H1 (cell line): ENCODE results near the gene BCAS1. TPM values are rescaled to one million over a fixed set of nuclear protein-coding genes. Genes with fewer than 3 reads are reported as not detected.

Experiments
- CTCF ChIA-PET: fragments of 300-600 bp; sonication (Branson Sonifier 250); formaldehyde crosslinking; loops from one replicate; lab custom pipeline; 2021; ENCODE audit not compliant: partially characterized antibody; lab: Charles Lee
- POLR2A ChIA-PET: fragments of 300-600 bp; sonication (Branson Sonifier 250); formaldehyde crosslinking; loops from one replicate; lab custom pipeline; 2021; ENCODE audit warnings: inconsistent platforms; ENCODE audit not compliant: partially characterized antibody; lab: Charles Lee
- DNase-seq, 2 experiments: peaks; one replicate each; pipeline versions ENCODE4 v3.0.0 to v3.0.0-alpha.2; 2010 to 2022; ENCODE audit warnings: low spot score in 2 of 2, low read depth in 1 of 2, mixed read lengths in 1 of 2
- FAIRE-seq: peaks from 2 replicates; lab custom pipeline; 2011; peaks lifted over from hg19 to GRCh38; lab: Jason Lieb, UNC
- H2AFZ ChIP-seq: 2 replicates; pipeline ENCODE4 v1.8.1; 2012; ENCODE audit warnings: low read length, inconsistent platforms
- H2AK5ac ChIP-seq: 2 replicates; pipeline ENCODE4 v1.6.1; 2013; ENCODE audit warnings: low read depth, low read length
- H2BK120ac ChIP-seq: replicated peaks from 2 replicates; pipeline ENCODE3; 2013; ENCODE audit warnings: low read depth, low read length, inconsistent platforms
- H2BK12ac ChIP-seq: 2 replicates; pipeline ENCODE4 v1.6.1; 2013; ENCODE audit warnings: low read depth, low read length
- H2BK15ac ChIP-seq: 2 replicates; pipeline ENCODE4 v1.6.1; 2013; ENCODE audit warnings: low read length
- H2BK20ac ChIP-seq: 2 replicates; pipeline ENCODE4 v1.6.1; 2013; ENCODE audit warnings: low read length
- H2BK5ac ChIP-seq: 2 replicates; pipeline ENCODE4 v1.6.1; 2013; ENCODE audit warnings: low read depth, low read length
- H3K14ac ChIP-seq: 2 replicates; pipeline ENCODE4 v1.6.1; 2013; ENCODE audit warnings: inconsistent platforms; ENCODE audit not compliant: insufficient read length
- H3K18ac ChIP-seq: 2 replicates; pipeline ENCODE4 v1.6.1; 2013; ENCODE audit warnings: low read length; ENCODE audit errors: extremely low read depth
- H3K23ac ChIP-seq: 2 replicates; pipeline ENCODE4 v1.6.1; 2013; ENCODE audit warnings: inconsistent platforms; ENCODE audit not compliant: insufficient read length
- H3K23me2 ChIP-seq: 2 replicates; pipeline ENCODE4 v1.6.1; 2013; ENCODE audit warnings: low read depth, low read length
- H3K27ac ChIP-seq: 2 replicates; pipeline ENCODE4 v1.6.1; 2011; ENCODE audit warnings: low read depth, low read length, inconsistent platforms
- H3K27me3 ChIP-seq, 4 experiments: replicated peaks in 1 of 4; 1 replicate in 1 of 4; 2 replicates in 3 of 4; pipeline versions ENCODE4 v1.6.1 to v1.8.1; 2011 to 2013; ENCODE audit warnings: low read length in 3 of 4, mild to moderate bottlenecking in 3 of 4, inconsistent platforms in 2 of 4, mixed read lengths in 2 of 4, moderate library complexity in 1 of 4; ENCODE audit not compliant: control insufficient read depth in 3 of 4, insufficient read depth in 3 of 4; ENCODE audit errors: extremely low read depth in 1 of 4
- H3K36me3 ChIP-seq, 4 experiments: 2 replicates each; pipeline versions ENCODE4 v1.6.1 to v1.8.1; 2011 to 2013; ENCODE audit warnings: mild to moderate bottlenecking in 4 of 4, low read length in 3 of 4, moderate library complexity in 2 of 4, control low read depth in 1 of 4, inconsistent platforms in 1 of 4; ENCODE audit not compliant: insufficient read depth in 4 of 4, control insufficient read depth in 2 of 4
- H3K4ac ChIP-seq: replicated peaks from 2 replicates; pipeline ENCODE3; 2013; ENCODE audit warnings: low read length, low read depth, mixed read lengths, inconsistent platforms; ENCODE audit not compliant: insufficient read length
- H3K4me1 ChIP-seq, 4 experiments: replicated peaks in 1 of 4; 1 replicate in 1 of 4; 2 replicates in 3 of 4; pipeline versions ENCODE4 v1.6.1 to v1.8.1; 2011 to 2013; ENCODE audit warnings: low read length in 3 of 4, inconsistent platforms in 2 of 4, mixed read lengths in 1 of 4; ENCODE audit not compliant: insufficient read depth in 4 of 4, control insufficient read depth in 3 of 4
- H3K4me2 ChIP-seq, 2 experiments: 2 replicates each; pipeline versions ENCODE4 v1.6.1 to v1.8.1; 2011 to 2013; ENCODE audit warnings: low read depth in 2 of 2, low read length in 2 of 2, control low read depth in 1 of 2, inconsistent platforms in 1 of 2, mild to moderate bottlenecking in 1 of 2; ENCODE audit not compliant: insufficient read depth in 1 of 2
- H3K4me3 ChIP-seq, 4 experiments: fragments of 200-600, 300-600 bp in 1 of 4; sonication (generic), shearing (Covaris generic), sonication (Bioruptor Twin) in 1 of 4; 2 replicates each; pipeline versions ENCODE4 v1.5.1 to v1.8.1; 2011 to 2016; ENCODE audit warnings: low read length in 4 of 4, low read depth in 3 of 4, control low read depth in 2 of 4, inconsistent platforms in 2 of 4, mild to moderate bottlenecking in 2 of 4, mixed read lengths in 1 of 4, moderate library complexity in 1 of 4; ENCODE audit not compliant: insufficient read depth in 2 of 4; ENCODE audit errors: extremely low read depth in 1 of 4
- H3K56ac ChIP-seq: replicated peaks from 2 replicates; pipeline ENCODE3; 2013; ENCODE audit warnings: low read depth, mild to moderate bottlenecking, mixed read lengths, low read length, inconsistent platforms; ENCODE audit not compliant: insufficient read length
- H3K79me1 ChIP-seq: 2 replicates; pipeline ENCODE4 v1.6.1; 2013; ENCODE audit warnings: low read depth, low read length, control low read depth
- H3K79me2 ChIP-seq, 2 experiments: 2 replicates each; pipeline versions ENCODE4 v1.6.1 to v1.8.1; 2012 to 2013; ENCODE audit warnings: low read length in 2 of 2, mild to moderate bottlenecking in 2 of 2, inconsistent platforms in 1 of 2; ENCODE audit not compliant: insufficient read depth in 2 of 2, control insufficient read depth in 1 of 2
- H3K9ac ChIP-seq, 4 experiments: replicated peaks in 1 of 4; 1 replicate in 1 of 4; 2 replicates in 3 of 4; pipeline versions ENCODE4 v1.6.1 to v1.8.1; 2011 to 2013; ENCODE audit warnings: low read depth in 3 of 4, low read length in 3 of 4, control low read depth in 2 of 4, mild to moderate bottlenecking in 2 of 4, moderate library complexity in 2 of 4, inconsistent platforms in 1 of 4; ENCODE audit errors: extremely low read depth in 1 of 4
- H3K9me3 ChIP-seq, 2 experiments: 2 replicates each; pipeline versions ENCODE4 v1.6.1 to v1.8.1; 2012 to 2013; ENCODE audit warnings: mild to moderate bottlenecking in 2 of 2, moderate library complexity in 2 of 2, control low read depth in 1 of 2, inconsistent platforms in 1 of 2, low read depth in 1 of 2, low read length in 1 of 2, mixed read lengths in 1 of 2; ENCODE audit not compliant: insufficient read depth in 2 of 2
- H4K20me1 ChIP-seq, 2 experiments: replicated peaks in 1 of 2; 2 replicates each; pipeline versions ENCODE3 to v1.8.1; 2011 to 2013; ENCODE audit warnings: inconsistent platforms in 2 of 2, low read length in 2 of 2, mild to moderate bottlenecking in 1 of 2; ENCODE audit not compliant: insufficient read depth in 2 of 2, control insufficient read depth in 1 of 2
- H4K5ac ChIP-seq: 2 replicates; pipeline ENCODE4 v1.6.1; 2013; ENCODE audit warnings: low read length, low read depth, mixed read lengths, inconsistent platforms; ENCODE audit not compliant: insufficient read length
- H4K8ac ChIP-seq: 2 replicates; pipeline ENCODE4 v1.8.0; 2013; ENCODE audit warnings: mild to moderate bottlenecking, moderate library complexity, low read length, inconsistent platforms; ENCODE audit not compliant: insufficient read depth; ENCODE audit errors: extremely low read depth
- H4K91ac ChIP-seq: replicated peaks from 2 replicates; pipeline ENCODE3; 2013; ENCODE audit warnings: low read length, mixed read lengths, inconsistent platforms; ENCODE audit not compliant: insufficient read length
- CTBP2 ChIP-seq: IDR thresholded peaks from 2 replicates; pipeline ENCODE4 v1.7.0; 2011; ENCODE audit warnings: borderline replicate concordance, mild to moderate bottlenecking, moderate library complexity, mixed read lengths, low read length; ENCODE audit not compliant: insufficient read depth, insufficient read length
- E2F6 ChIP-seq: IDR thresholded peaks from 2 replicates; pipeline ENCODE4 v1.6.1; 2012; ENCODE audit warnings: inconsistent platforms
- HDAC2 ChIP-seq, 2 experiments: fragments of 300-600 bp in 1 of 2; sonication (generic) in 1 of 2; IDR thresholded peaks; 2 replicates each; pipeline ENCODE4 v1.6.1; 2011 to 2012; ENCODE audit warnings: low read depth in 2 of 2, low read length in 2 of 2, mild to moderate bottlenecking in 2 of 2, moderate library complexity in 2 of 2, borderline replicate concordance in 1 of 2, inconsistent platforms in 1 of 2
- KDM5A ChIP-seq: fragments of 200-600 bp; IDR thresholded peaks from 2 replicates; pipeline ENCODE4 v1.7.1; 2012; ENCODE audit warnings: mild to moderate bottlenecking, low read length, inconsistent platforms, mixed read lengths
- RAD21 ChIP-seq, 2 experiments: IDR thresholded peaks in 1 of 2; conservative IDR thresholded peaks in 1 of 2; 2 replicates each; pipeline ENCODE4 v1.6.1; 2011; ENCODE audit warnings: low read depth in 2 of 2, low read length in 2 of 2, improper control_type of control experiment in 1 of 2, inconsistent platforms in 1 of 2, mild to moderate bottlenecking in 1 of 2, moderate library complexity in 1 of 2
- RFX5 ChIP-seq: IDR thresholded peaks from 2 replicates; pipeline ENCODE4 v1.6.1; 2011; ENCODE audit warnings: low read depth, low read length, improper control_type of control experiment, borderline replicate concordance
- RNF2 ChIP-seq: fragments of 200-900, 300-1000 bp; sonication (generic); IDR thresholded peaks from 2 replicates; pipeline ENCODE4 v1.7.1; 2016; ENCODE audit warnings: borderline replicate concordance, low read depth, mild to moderate bottlenecking, antibody characterized with exemption, low read length; ENCODE audit not compliant: poor library complexity, severe bottlenecking; ENCODE audit errors: missing control alignments
- SP2 ChIP-seq: IDR thresholded peaks from 2 replicates; pipeline ENCODE4 v1.6.1; 2012; ENCODE audit warnings: mild to moderate bottlenecking, low read length, inconsistent platforms
- WGBS, 2 experiments: shearing (Covaris generic) in 1 of 2; methylation state at CpG; one replicate each; pipeline versions ENCODE4 v1.1.6 to v1.1.7; 2013 to 2015; ENCODE audit warnings: low lambda C conversion rate in 2 of 2, mixed read lengths in 2 of 2, inconsistent platforms in 1 of 2, low coverage in 1 of 2, missing lambda C conversion rate in 1 of 2; ENCODE audit not compliant: insufficient replicate concordance in 2 of 2, insufficient coverage in 1 of 2, insufficient read length in 1 of 2; ENCODE audit errors: extremely low coverage in 1 of 2, missing lambda C conversion rate in 1 of 2; 5-methylcytosine and 5-hydroxymethylcytosine counted together
- polyA plus RNA-seq, 7 experiments: library from polyadenylated mRNA; depleted of rRNA in 3 of 7; stranded (reverse) in 5 of 7; unstranded in 2 of 7; fragments of >200 nt in 5 of 7; fragments of 200-250 nt in 2 of 7; gene quantifications; 1 replicate in 5 of 7; 2 replicates in 1 of 7; 4 replicates in 1 of 7; pipeline versions ENCODE4 v1.2.1 to v1.2.3, GENCODE V29; 2011 to 2013; ENCODE audit warnings: missing spikeins in 2 of 7, mixed read lengths in 2 of 7
- total RNA-seq: library from RNA; stranded (reverse); fragmentation: NEBNext Ultra II Directional; extraction: Animal tissue kit (Norgen Biotek cat#: 25700); gene quantifications from 2 replicates; pipeline ENCODE4 v1.2.1, GENCODE V29; 2021

Gene BCAS1
- total and polyA plus RNA-seq, 2 of the 8 experiments (the other 6 are each of a cell fraction or from before 2014, with no cell fraction given): 0.06 to 0.19 TPM

GRCh38 chr20:53919886-53920285 is 150.5 kb downstream of the BCAS1 start:
- Histone ChIP-seq H2BK5ac (no peak overlapping the region; the same call in 1 of the 2 replicates), H3K9me3 (no peaks in the 10 kb centered on the region), H3K4ac (no peak overlapping the region), H3K27me3 (no peaks in the 10 kb centered on the region), H3K18ac (0 out of 2 replicates have a peak overlapping the region, but pooled peaks have one; percentile 72), H4K8ac (no peak overlapping the region), H3K14ac (no peak overlapping the region), H4K91ac (peak overlapping the region; percentile 76), H3K4me1 (peaks cover 5 to 21% (median 15%) of the 10 kb centered on the region in 4 experiments; a peak in 6 of 7 replicates), H2BK120ac (peak overlapping the region; percentile 56), H2BK15ac (0 out of 2 replicates have a peak overlapping the region, but pooled peaks have one; percentile 65), H2AFZ (peak overlapping the region; percentile 95), H4K20me1 (no peaks in the 10 kb centered on the region), H3K23me2 (no peaks in the 10 kb centered on the region; the same call in 1 of the 2 replicates), H2BK12ac (peak overlapping the region; percentile 80; the same call in 1 of the 2 replicates), H3K27ac (no peak overlapping the region), H3K79me1 (no peaks in the 10 kb centered on the region), H4K5ac (no peak overlapping the region), H3K4me3 (no peak overlapping the region), H3K36me3 (no peaks in the 10 kb centered on the region), H2AK5ac (no peak overlapping the region), H3K4me2 (no peak overlapping the region; a peak in 1 of 4 replicates), H3K79me2 (no peaks in the 10 kb centered on the region), H2BK20ac (peak overlapping the region; percentile 92), H3K56ac (no peak overlapping the region), H3K23ac (no peak overlapping the region), H3K9ac (no peak overlapping the region)
- FAIRE-seq (no peak), DNase-seq (no peak)
- TF ChIP-seq CTBP2: no peak
- no peak for TF ChIP-seq SP2
- TF ChIP-seq RNF2: no peak
- no peak for TF ChIP-seq HDAC2 (IDR thresholded peaks at IDR 0.05; ENCODE audit: borderline replicate concordance in 1 of 2, low read depth in 2 of 2, low read length in 2 of 2)
- no peak for TF ChIP-seq E2F6
- TF ChIP-seq RFX5: no peak
- no peak for TF ChIP-seq KDM5A
- no peak for TF ChIP-seq RAD21 (IDR thresholded peaks at IDR 0.05 in 1 of 2, conservative IDR thresholded peaks at IDR 0.05 in 1 of 2; ENCODE audit: low read depth in 2 of 2, low read length in 2 of 2)
- WGBS, 2 experiments: 81% methylated on average over 10 of the region's 10 CpGs; no CpG with 5 or more reads in 1 of the 2 experiments
- ChIA-PET POLR2A (interaction anchor here (0.9 to 1.8 kb wide), 4 partner anchors 18 to 206 kb away, joined by 3 to 5 read pairs (median 4); no protein-coding TSS in a partner anchor), CTCF (interaction anchor here (0.5 to 6.5 kb wide), 6 partner anchors 19 to 163 kb away, joined by 3 to 102 read pairs (median 4); no protein-coding TSS in a partner anchor)
